Activated naive CD4-positive, alpha-beta T cell treated with anti-CD3 and anti-CD28 coated beads, Interleukin-2, amount 10 ng/mL, durations not matched to agents 7 days and 5 days (primary cell): Measurements from ENCODE around the gene VPS8.
"Not testable (repeated sequence)": the region's sequence is repeated elsewhere in the genome, so short reads cannot be mapped to it uniquely, and the experiment has no call there.

Experiments
- CTCF ChIA-PET: fragments of 350-600 bp; sonication (Branson Sonifier 250); formaldehyde crosslinking; loops from one replicate; lab custom pipeline; 2021; ENCODE audit warnings: antibody characterized with exemption; lab: Charles Lee
- DNase-seq: peaks from one replicate; pipeline ENCODE4 v3.0.0-alpha.2; 2020
- H3K27ac Mint-ChIP-seq: one replicate; pipeline ENCODE4 v1.8.0; 2021; ENCODE audit warnings: mild to moderate bottlenecking, moderate library complexity, mixed read lengths
- H3K27me3 Mint-ChIP-seq: one replicate; pipeline ENCODE4 v1.8.0; 2021; ENCODE audit warnings: mild to moderate bottlenecking, mixed read lengths
- H3K36me3 Mint-ChIP-seq: one replicate; pipeline ENCODE4 v1.8.0; 2021; ENCODE audit warnings: mixed read lengths
- H3K4me1 Mint-ChIP-seq: one replicate; pipeline ENCODE4 v1.8.0; 2021; ENCODE audit warnings: mixed read lengths
- H3K4me3 Mint-ChIP-seq: one replicate; pipeline ENCODE4 v1.8.0; 2021; ENCODE audit warnings: mild to moderate bottlenecking, moderate library complexity, mixed read lengths
- H3K9me3 Mint-ChIP-seq: one replicate; pipeline ENCODE4 v1.8.0; 2021; ENCODE audit warnings: mixed read lengths

VPS8 gene

DNA sequence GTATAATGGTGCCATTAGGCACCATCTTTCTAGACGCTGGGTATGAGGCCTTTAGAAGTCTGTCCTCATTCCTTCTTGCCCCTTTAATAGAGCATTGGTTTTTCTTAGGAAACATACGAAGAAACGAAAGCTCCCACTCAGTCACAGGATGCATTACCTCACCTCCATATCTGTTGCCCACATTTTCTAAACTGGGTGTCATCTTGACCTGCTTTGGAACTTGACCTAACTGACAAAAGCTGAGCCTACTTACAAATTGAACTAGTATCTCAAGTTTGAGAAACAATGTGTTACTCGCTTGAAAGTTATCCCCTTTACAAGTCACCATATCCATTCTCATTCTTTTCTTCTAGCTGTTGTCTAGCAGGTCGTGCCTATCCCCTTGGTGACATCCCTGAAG, 102.7 kb downstream of the VPS8 start:
- Mint-ChIP-seq H3K27ac (no peak overlapping the region), H3K9me3 (no peaks in the 10 kb centered on the region), H3K27me3 (no peaks in the 10 kb centered on the region), H3K36me3 (peaks cover 35% of the 10 kb centered on the region), H3K4me3 (no peak overlapping the region), H3K4me1 (no peaks in the 10 kb centered on the region)
- no peak for DNase-seq
- CTCF ChIA-PET: no interaction called here

DNA sequence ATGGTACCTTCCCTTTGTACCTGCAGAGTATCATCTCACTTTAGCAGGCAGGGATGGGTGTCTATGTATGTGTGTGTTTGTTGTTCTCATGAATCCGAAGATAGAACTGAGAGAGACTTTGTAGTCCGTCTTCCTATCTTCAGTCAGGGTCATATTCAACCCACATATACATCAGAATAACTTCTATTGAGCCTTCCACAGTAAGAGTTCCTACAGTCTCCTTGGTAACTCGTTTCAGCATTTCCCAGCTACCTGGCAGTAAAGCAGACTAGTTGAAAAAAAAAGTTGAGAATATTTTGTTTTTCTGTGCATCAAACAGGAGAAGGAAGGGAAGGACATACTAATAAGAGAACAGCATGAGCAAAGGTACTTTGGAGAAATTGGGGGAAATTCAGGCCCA, 106.8 kb downstream of the VPS8 start:
- no peak overlapping the region for H3K4me3 Mint-ChIP-seq
- CTCF ChIA-PET: no interaction called here
- no peaks in the 10 kb centered on the region for H3K9me3 Mint-ChIP-seq
- H3K36me3 Mint-ChIP-seq: peaks cover 37% of the 10 kb centered on the region
- no peaks in the 10 kb centered on the region for H3K27me3 Mint-ChIP-seq
- no peaks in the 10 kb centered on the region for H3K4me1 Mint-ChIP-seq
- DNase-seq: no peak
- H3K27ac Mint-ChIP-seq: no peak overlapping the region

DNA sequence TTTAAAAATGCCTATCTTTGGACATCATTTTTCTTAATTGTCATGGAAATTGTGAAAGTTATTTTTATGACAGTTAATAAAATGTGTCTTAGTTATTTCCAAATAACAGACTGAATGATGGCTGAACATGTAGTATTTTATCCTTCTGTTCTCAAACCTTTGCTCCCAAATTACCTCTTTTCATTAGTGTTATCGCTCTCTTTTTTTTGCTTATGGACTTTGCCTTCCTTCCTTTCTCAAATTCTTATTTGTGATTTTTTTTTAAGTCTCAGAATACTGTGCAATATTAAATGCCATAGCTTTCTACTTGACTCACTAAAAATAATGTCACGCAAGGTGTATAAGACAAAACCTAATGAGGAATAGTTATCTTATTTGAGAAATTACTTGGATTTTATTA, 107.7 kb downstream of the VPS8 start:
- Mint-ChIP-seq H3K4me3 (no peak overlapping the region), H3K27ac (no peak overlapping the region), H3K27me3 (no peaks in the 10 kb centered on the region), H3K36me3 (peaks cover 35% of the 10 kb centered on the region), H3K4me1 (no peaks in the 10 kb centered on the region), H3K9me3 (no peaks in the 10 kb centered on the region)
- CTCF ChIA-PET: no interaction called here
- no peak for DNase-seq

DNA sequence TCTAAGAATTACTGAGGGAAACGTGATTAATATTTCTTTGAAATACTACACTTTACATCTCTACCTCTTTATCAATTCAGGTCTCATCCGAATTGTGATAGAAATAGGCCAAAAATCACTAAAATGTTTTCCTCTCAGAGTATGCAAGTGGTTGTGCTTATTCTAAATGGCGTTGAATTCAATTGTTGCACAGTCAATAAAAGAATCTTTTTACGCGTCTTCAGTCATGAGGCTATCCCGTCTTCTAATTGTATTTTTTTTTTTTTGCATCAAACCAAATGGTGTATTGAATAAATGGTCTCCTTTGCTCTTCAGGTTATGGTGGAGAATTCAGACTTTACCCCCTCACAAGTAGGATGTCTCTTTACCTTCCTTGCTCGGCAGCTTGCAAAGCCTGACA, 112.6 kb downstream of the VPS8 start:
- Mint-ChIP-seq H3K9me3 (no peaks in the 10 kb centered on the region), H3K4me1 (no peaks in the 10 kb centered on the region), H3K4me3 (no peak overlapping the region), H3K36me3 (peaks cover 28% of the 10 kb centered on the region), H3K27ac (no peak overlapping the region), H3K27me3 (no peaks in the 10 kb centered on the region)
- CTCF ChIA-PET: no interaction called here
- no peak for DNase-seq

DNA sequence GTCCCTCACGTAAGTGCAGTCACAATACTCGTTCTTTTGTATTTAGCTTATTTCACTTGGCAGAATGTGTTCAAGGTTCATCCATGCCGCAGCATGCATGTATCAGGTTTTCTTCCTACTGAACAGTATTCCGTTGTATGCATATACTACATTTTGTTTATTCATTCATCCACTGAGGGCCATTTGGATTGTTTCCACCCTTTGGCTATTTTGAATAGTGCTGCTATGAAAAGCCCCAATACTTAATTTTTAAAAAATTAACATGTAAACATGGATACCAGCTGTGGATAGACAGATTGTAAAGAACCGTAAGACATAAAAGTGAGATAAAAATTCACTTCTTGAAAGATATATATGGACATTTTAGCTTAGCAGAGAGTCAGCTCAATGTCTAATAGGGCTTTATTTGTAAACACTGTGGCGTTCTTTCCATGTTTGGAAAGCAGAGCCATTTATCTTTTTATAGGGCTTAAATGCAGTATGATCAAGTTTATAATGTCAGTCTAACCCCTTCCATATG, 115.9 kb downstream of the VPS8 start:
- peaks cover 29% of the 10 kb centered on the region for H3K36me3 Mint-ChIP-seq

DNA sequence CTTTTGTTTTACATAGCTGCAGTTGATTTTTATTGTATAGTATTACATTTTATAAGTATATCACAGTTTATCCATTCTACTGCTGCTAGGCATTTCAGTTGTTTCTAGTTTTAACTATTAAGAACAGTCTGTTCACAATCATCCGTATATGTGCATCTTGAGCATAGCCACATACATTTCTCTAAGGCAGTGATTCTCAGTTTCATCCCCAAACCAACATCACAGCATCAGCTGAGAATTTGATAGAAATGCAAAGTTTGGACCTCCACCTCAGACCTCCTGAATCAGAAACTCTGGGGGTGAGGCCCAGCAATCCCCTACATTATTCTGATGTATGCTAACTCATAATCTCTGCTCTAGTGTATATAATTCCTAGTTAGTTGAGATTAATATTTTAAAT, 120.8 kb downstream of the VPS8 start:
- CTCF ChIA-PET: no interaction called here
- no peak for DNase-seq
- peaks cover 33% of the 10 kb centered on the region for H3K36me3 Mint-ChIP-seq
- H3K27ac Mint-ChIP-seq: no peak overlapping the region
- no peaks in the 10 kb centered on the region for H3K4me1 Mint-ChIP-seq
- H3K9me3 Mint-ChIP-seq: no peaks in the 10 kb centered on the region
- no peak overlapping the region for H3K4me3 Mint-ChIP-seq
- H3K27me3 Mint-ChIP-seq: no peaks in the 10 kb centered on the region

More for the DNA sequence above, 115.9 kb downstream of the VPS8 start:
- Mint-ChIP-seq H3K4me1 (no peaks in the 10 kb centered on the region), H3K27me3 (no peaks in the 10 kb centered on the region), H3K9me3 (no peaks in the 10 kb centered on the region), H3K27ac (no peak overlapping the region), H3K4me3 (no peak overlapping the region)
- no peak for DNase-seq
- CTCF ChIA-PET: no interaction called here

DNA sequence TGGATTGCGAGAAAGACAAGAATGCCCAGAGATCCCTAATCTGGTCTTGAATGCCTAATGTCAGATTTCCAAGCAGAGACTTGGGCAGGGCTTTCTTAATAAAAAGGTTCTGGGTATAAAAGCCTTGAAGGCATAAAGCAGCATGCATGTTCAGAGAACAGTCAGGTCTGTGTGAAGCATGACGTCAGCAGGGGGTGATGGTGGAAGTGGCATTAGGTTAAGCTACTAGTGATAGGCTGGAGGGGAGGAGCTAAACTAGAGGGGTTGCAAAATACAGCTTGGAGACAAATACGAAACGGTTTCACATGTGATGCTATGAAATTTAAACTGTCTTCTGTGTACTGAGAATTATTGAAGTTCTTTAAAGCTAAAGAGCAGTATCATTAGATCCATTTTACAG, 125.6 kb downstream of the VPS8 start:
- Mint-ChIP-seq H3K36me3 (peaks cover 33% of the 10 kb centered on the region), H3K27me3 (no peaks in the 10 kb centered on the region), H3K4me1 (no peaks in the 10 kb centered on the region), H3K9me3 (no peaks in the 10 kb centered on the region), H3K27ac (no peak overlapping the region), H3K4me3 (no peak overlapping the region)
- CTCF ChIA-PET: no interaction called here
- no peak for DNase-seq

DNA sequence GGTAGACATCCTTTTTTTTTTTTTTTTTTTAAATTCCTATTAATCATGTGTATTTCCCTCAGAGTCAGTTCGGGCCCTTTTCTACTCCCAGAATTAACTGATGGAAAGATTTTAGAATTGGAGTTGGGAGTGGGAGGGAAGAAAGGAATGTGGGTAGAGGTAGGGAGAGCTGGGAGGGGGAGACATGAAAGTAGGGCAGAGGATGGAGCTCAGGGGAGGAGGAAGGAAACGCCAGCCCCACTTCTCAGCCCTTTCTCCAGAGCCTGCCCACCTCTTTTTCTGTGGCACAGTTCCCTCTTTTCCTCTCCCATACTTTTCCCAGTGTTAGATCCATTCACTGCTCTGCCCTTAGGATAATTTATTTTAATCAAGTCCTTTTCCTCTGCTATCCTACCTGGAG, 129.4 kb downstream of the VPS8 start:
- Mint-ChIP-seq H3K27ac (no peak overlapping the region), H3K9me3 (no peaks in the 10 kb centered on the region), H3K4me1 (no peaks in the 10 kb centered on the region), H3K4me3 (no peak overlapping the region), H3K27me3 (no peaks in the 10 kb centered on the region), H3K36me3 (peaks cover 36% of the 10 kb centered on the region)
- CTCF ChIA-PET: interaction anchor here (0.9 kb wide), 1 partner anchor 381 kb away, joined by 3 read pairs; no protein-coding TSS in a partner anchor
- no peak for DNase-seq

DNA sequence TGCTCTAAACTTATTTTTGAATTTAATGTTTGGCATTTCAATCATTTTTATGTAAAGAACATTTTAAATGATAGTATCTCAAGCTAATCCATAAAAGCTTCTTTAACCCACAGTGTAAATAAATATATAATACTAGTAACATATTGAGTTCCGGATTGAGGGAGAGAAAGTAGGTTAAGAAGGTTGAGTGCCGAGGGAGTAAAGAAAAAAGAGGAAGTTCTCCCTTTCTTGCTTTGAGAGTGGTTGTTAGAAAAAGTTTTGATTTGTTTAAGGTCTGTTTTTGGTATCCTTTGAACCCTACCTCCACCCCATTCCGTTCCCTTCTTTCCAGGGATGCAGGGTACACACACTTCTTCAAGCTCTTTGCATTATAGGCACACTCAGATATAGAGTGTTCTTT, 130.8 kb downstream of the VPS8 start:
- CTCF ChIA-PET: no interaction called here
- H3K27me3 Mint-ChIP-seq: no peaks in the 10 kb centered on the region
- H3K9me3 Mint-ChIP-seq: no peaks in the 10 kb centered on the region
- peaks cover 28% of the 10 kb centered on the region for H3K36me3 Mint-ChIP-seq
- H3K4me1 Mint-ChIP-seq: no peaks in the 10 kb centered on the region
- no peak overlapping the region for H3K4me3 Mint-ChIP-seq
- H3K27ac Mint-ChIP-seq: no peak overlapping the region
- DNase-seq: no peak

DNA sequence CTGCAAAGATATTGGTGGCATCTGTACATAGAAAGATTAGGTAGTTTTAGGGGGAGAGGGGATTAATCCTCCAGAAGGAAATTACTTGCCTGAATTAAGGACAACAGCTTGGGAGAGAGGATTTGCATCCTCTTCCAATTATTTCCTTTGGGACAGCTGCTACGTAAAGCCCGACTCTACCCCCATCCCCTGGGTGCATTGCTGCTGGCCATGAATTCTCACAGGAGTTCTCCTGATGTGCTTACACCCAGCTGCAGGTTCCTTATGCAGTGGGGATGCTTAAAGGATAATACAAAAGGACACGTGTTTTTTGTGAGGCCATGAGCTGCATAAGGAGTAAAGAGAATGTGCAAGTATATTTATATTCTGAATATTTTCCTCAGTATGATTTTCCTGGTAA, 132.3 kb downstream of the VPS8 start:
- H3K4me1 Mint-ChIP-seq: no peaks in the 10 kb centered on the region
- H3K4me3 Mint-ChIP-seq: no peak overlapping the region
- CTCF ChIA-PET: no interaction called here
- no peaks in the 10 kb centered on the region for H3K9me3 Mint-ChIP-seq
- no peak overlapping the region for H3K27ac Mint-ChIP-seq
- H3K27me3 Mint-ChIP-seq: no peaks in the 10 kb centered on the region
- H3K36me3 Mint-ChIP-seq: peaks cover 25% of the 10 kb centered on the region
- DNase-seq: no peak

DNA sequence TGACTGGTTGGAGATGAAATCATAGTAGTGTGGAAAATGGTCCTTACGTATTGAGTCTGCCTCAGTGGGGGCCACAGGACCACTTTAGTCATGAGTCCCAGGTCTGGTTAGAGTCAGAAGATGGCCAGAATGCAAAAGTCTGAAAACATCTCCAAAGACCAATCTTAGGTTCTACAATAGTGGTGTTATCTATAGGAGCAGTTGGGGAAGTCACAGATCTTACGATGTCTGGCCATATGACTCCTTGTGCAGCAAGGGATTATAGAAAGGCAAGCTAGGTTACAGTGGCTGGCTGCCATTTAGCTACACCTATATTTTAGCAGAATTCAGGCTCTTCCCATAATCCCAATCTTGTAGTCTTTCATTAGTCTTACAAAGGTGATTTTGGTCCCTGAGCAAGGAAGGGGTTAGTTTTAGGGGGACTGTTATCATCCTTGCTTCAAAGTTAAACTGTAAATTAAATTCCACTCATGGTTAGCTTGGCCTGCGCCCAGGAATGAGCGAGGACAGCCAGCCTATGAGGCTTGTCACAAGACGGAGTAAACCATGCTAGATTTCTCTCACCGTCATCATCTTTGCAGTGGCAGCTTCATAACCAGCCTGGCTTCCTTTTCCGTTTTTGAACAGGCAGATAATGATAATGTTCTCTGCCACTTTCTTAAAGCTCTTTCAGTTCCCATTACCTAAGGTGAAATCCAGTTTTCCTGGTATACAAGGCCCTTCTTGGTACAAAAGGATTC, 134.1 kb downstream of the VPS8 start:
- H3K4me3 Mint-ChIP-seq: no peak overlapping the region

DNA sequence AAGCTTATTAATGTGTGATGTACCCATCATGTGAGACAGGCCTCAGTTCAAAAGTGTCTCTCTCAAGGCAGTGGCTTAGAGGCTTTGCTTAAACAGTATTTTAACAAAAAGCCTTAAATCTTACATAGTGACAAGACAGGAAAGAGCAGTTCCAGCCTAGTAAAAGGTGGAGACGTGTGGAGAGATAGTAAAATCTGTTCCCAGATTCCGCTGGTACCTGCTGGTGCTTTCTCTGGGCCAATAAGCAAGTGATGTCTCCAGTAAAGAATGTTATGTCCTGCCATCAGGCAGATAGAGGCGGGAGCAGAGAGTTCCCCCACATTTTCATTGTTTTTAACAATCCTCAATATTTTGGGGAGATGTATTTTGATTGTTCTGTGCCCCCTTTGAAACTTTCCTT, 135.0 kb downstream of the VPS8 start:
- CTCF ChIA-PET: no interaction called here
- Mint-ChIP-seq H3K27me3 (no peaks in the 10 kb centered on the region), H3K4me1 (no peaks in the 10 kb centered on the region), H3K4me3 (no peak overlapping the region), H3K36me3 (peaks cover 26% of the 10 kb centered on the region), H3K27ac (no peak overlapping the region), H3K9me3 (no peaks in the 10 kb centered on the region)
- DNase-seq: no peak

More for the DNA sequence above, 134.1 kb downstream of the VPS8 start:
- H3K36me3 Mint-ChIP-seq: peaks cover 22% of the 10 kb centered on the region
- H3K27me3 Mint-ChIP-seq: no peaks in the 10 kb centered on the region
- no peaks in the 10 kb centered on the region for H3K4me1 Mint-ChIP-seq
- H3K9me3 Mint-ChIP-seq: no peaks in the 10 kb centered on the region
- no peak overlapping the region for H3K27ac Mint-ChIP-seq
- DNase-seq: no peak
- CTCF ChIA-PET: no interaction called here

DNA sequence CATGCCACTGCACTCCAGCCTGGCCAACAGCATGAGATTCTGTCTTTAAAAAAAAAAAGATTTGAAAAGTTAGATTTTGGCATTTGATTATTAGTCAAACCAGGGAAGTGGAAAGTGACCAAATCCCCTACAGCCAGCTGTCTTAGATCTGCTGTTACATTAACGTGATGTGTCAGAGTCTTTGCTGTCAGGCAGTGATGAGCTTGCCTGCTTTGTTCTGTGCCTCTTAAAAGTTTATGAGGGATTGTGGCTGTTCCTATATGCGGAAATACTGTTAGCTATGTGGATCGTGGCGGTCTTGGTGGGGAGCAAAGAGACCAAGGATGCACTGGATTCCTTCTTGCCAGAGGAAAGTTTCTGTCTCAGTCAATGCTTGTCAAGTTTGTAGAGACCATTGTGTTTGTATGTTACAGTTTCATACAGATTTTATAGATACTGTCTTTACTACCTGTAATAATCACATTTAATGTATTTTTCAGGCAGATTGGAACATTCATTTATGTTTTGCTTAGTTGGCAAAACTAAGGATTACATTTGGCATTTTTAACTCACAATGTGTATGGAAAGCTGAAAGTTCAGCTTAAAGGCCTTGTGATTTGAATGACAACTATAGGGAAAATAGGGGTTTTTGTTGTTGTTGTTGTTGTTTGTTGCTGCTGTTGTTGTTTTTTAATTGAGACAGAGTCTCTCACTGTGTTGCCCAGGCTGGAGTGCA, 137.4 kb downstream of the VPS8 start:
- H3K4me1 Mint-ChIP-seq: no peaks in the 10 kb centered on the region
- no peaks in the 10 kb centered on the region for H3K27me3 Mint-ChIP-seq
- no peak overlapping the region for H3K27ac Mint-ChIP-seq
- no peaks in the 10 kb centered on the region for H3K9me3 Mint-ChIP-seq
- no peak for DNase-seq
- peaks cover 25% of the 10 kb centered on the region for H3K36me3 Mint-ChIP-seq
- CTCF ChIA-PET: no interaction called here
- no peak overlapping the region for H3K4me3 Mint-ChIP-seq

DNA sequence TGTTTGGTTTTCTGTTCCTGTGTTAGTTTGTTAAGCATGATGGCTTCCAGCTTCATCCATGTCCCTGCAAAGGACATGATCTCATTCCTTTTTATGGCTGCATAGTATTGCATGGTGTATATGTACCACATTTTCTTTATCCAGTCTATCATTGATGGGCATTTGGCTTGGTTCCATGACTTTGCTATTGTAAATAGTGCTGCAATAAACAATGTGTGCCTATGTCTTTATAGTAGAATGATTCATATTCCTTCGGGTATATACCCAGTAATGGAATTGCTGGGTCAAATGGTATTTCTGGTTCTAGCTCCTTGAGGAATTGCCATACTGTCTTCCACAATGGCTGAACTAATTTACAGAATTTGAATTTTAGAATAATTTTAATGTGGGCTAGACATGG, 138.8 kb downstream of the VPS8 start:
- H3K4me3 Mint-ChIP-seq, CTCF ChIA-PET: not testable (repeated sequence)
- peaks cover 24% of the 10 kb centered on the region for H3K36me3 Mint-ChIP-seq

DNA sequence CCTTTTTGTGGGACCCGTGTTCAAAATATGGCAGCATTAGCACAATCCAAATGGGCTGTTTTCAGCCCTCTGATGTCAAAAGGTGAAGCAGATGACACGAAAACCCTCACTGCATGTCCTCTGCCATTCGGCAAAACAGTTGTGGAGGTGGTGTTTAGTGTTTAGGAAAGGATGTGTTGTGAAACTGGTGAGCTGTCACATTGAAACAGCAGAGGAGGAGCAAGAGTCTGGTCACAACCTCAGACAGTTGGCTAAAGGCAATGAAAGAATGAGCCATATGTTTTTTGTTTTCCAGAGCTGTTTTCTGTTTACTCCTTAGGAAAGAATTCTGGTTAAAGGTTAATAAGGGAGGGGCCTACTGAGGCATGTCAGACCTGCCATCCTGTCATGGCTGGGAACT, 140.7 kb downstream of the VPS8 start:
- Mint-ChIP-seq H3K36me3 (peaks cover 22% of the 10 kb centered on the region), H3K27ac (no peak overlapping the region), H3K4me3 (no peak overlapping the region), H3K27me3 (no peaks in the 10 kb centered on the region), H3K9me3 (no peaks in the 10 kb centered on the region), H3K4me1 (no peaks in the 10 kb centered on the region)
- no peak for DNase-seq
- CTCF ChIA-PET: no interaction called here

More for the DNA sequence above, 138.8 kb downstream of the VPS8 start:
- not testable (repeated sequence) for H3K4me1 Mint-ChIP-seq, DNase-seq, H3K9me3 Mint-ChIP-seq, H3K27me3 Mint-ChIP-seq, H3K27ac Mint-ChIP-seq
